WTC11 (cell line): Measurements from ENCODE around the gene ZNF787.

Source experiments
- ATF1 ChIP-seq: sonication (generic); formaldehyde crosslinking; IDR thresholded peaks from 2 replicates; pipeline ENCODE4 v1.8.1; 2023; ENCODE audit warnings: mild to moderate bottlenecking, moderate library complexity, missing genetic modification reagents
- CREB1 ChIP-seq: sonication (generic); formaldehyde crosslinking; IDR thresholded peaks from 2 replicates; pipeline ENCODE4 v1.8.0; 2023; ENCODE audit warnings: mild to moderate bottlenecking, missing genetic modification reagents
- CTCF ChIP-seq: fragments of 200-600 bp; IDR thresholded peaks from 2 replicates; pipeline ENCODE4 v1.8.0; 2022; ENCODE audit warnings: antibody characterized with exemption
- FOXJ3 ChIP-seq: sonication (generic); formaldehyde crosslinking; IDR thresholded peaks from 2 replicates; pipeline ENCODE4 v1.9.0; 2021; ENCODE audit warnings: missing genetic modification reagents, mild to moderate bottlenecking, borderline replicate concordance
- HMGXB4 ChIP-seq: sonication (generic); formaldehyde crosslinking; IDR thresholded peaks from 2 replicates; pipeline ENCODE4 v1.8.1; 2023; ENCODE audit warnings: mild to moderate bottlenecking, moderate library complexity, missing genetic modification reagents
- KAT7 ChIP-seq: sonication (generic); formaldehyde crosslinking; IDR thresholded peaks from 2 replicates; pipeline ENCODE4 v1.8.1; 2023; ENCODE audit warnings: missing genetic modification reagents, mild to moderate bottlenecking, borderline replicate concordance
- MAX ChIP-seq: sonication (generic); formaldehyde crosslinking; IDR thresholded peaks from 2 replicates; pipeline ENCODE4 v1.8.0; 2022; ENCODE audit warnings: mild to moderate bottlenecking, missing genetic modification reagents
- NFE2L1 ChIP-seq: sonication (generic); formaldehyde crosslinking; IDR thresholded peaks from 2 replicates; pipeline ENCODE4 v1.8.1; 2023; ENCODE audit warnings: missing genetic modification reagents
- NR3C1 ChIP-seq: sonication (generic); formaldehyde crosslinking; conservative IDR thresholded peaks from 2 replicates; pipeline ENCODE4 v1.8.1; 2023; ENCODE audit warnings: low read depth, mild to moderate bottlenecking, missing genetic modification reagents
- USF2 ChIP-seq: sonication (generic); formaldehyde crosslinking; IDR thresholded peaks from 2 replicates; pipeline ENCODE4 v1.8.1; 2023; ENCODE audit warnings: mild to moderate bottlenecking, missing genetic modification reagents, moderate library complexity
- ZNF219 ChIP-seq: sonication (generic); formaldehyde crosslinking; IDR thresholded peaks from 2 replicates; pipeline ENCODE4 v1.8.0; 2023; ENCODE audit warnings: missing genetic modification reagents, mild to moderate bottlenecking, borderline replicate concordance

- TF ChIP-seq CTCF (no peak), ATF1 (CRISPR knock-in tag) (no peak), ZNF219 (CRISPR knock-in tag) (no peak), KAT7 (CRISPR knock-in tag) (no peak), NR3C1 (CRISPR knock-in tag) (no peak), MAX (CRISPR knock-in tag) (no peak), CREB1 (CRISPR knock-in tag) (no peak), HMGXB4 (CRISPR knock-in tag) (no peak), NFE2L1 (CRISPR knock-in tag) (no peak), USF2 (no peak), FOXJ3 (CRISPR knock-in tag) (no peak)
Observed at GRCh38 chr19:56096665-56097064, 24.4 kb downstream of the ZNF787 start.
